SK-N-MC (cell line): ENCODE results near the gene NCKAP5.

ENCODE experiments used
- EZH2 ChIP-seq: fragments of 200-600 bp; sonication (generic); IDR thresholded peaks from one replicate; pipeline ENCODE4 v1.6.1; 2017; ENCODE audit warnings: antibody characterized with exemption
- POLR2AphosphoS5 ChIP-seq: IDR thresholded peaks from 2 replicates; pipeline ENCODE4 v1.6.1; 2012; ENCODE audit warnings: mild to moderate bottlenecking, low read depth, low read length, borderline replicate concordance

GRCh38 chr2:133039531-133039930 is 528.7 kb downstream of the NCKAP5 start:
- TF ChIP-seq EZH2: no peak
- TF ChIP-seq POLR2AphosphoS5: no peak
